Measurements from ENCODE around the gene CCNYL1.

Gene CCNYL1

DNA sequence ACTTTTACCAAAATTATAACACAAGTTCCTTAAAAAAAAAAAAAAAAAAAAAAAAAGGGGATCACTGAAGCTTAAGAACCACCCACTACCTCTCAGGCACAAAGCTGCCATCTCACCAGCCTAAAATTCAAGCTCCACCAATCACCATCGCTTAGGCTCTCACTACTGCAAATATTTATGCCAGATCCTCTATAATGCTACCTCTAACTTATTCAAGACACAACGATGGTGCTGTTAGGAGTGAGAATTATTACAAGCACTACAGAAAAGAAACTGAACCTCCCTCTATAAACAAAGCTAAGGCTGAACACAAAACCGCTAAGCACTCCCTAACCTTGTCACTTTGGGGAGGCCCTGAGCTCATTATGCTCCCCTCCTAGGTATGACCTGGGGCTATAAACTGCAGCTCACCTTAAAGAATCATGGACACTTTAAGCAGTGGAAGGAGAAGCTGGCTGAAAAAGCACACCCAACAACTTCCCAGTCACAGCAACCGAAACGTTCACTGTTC is 54.7 kb downstream of the CCNYL1 start:
- DNase-seq (ENCODE audit: low read depth) = no peak

DNA sequence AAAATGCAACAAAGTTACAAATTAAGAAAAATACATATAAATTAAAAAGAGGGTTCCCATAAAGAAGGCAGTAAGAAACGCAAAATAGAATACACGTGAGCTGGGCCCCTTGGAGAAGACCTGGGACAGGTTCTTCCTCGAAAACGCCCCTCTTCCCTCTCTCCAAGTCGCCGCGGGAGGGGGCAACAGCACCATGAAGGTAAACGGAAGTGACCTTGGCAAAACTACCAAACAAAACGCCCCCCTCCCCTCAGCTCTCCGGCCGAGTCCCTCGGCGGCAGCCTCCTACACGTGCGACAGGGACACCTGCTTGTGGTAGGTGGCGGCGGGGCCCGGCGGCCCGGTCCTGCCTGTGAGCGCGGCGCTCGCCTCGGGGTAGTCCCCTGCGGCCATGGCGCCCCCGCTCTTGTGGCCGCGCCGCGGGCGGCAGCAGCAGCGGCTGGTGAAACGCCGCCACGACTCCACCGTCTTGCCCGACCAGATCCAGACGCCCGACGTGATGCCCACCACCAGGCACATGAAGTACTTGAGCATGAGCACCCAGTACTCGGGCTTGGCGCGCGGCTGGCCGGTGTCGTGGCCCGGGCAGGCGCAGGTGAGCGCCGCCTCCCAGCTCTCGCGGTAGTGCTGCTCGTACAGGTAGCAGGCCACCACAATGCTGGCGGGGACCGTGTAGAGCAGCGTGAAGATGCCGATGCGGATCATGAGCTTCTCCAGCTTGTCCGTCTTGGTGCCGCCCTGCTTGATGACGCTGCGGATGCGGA is 55.4 kb downstream of the CCNYL1 start:
- no peak for DNase-seq (ENCODE audit: low read depth)

DNA sequence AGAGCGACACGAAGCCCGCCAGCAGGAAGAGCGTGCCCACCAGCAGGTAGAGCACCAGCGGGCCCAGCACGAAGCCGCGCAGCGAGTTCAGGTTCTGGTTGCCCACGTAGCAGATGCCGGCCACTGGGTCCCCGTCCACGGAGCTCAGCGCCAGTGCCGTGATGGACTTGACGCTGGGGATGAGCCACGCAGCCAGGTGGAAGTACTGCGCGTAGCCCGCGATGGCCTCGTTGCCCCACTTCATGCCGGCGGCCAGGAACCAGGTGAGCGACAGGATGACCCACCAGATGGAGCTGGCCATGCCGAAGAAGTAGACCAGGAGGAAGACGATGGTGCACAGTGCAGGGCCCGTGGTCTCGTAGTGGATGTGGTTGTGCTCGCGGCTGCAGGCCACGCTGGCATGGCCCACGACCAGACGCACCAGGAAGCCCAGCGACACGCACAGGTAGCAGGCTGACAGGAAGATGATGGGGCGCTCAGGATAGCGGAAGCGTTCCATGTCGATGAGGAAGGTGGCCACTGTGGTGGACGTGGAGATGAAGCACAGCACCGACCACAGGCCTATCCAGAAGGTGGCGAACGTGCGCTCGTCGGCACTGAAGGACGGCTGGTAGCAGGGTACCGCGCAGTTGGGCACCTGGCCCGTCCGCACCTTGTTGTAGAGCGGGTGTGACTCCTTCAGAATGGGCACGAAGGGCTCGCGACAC is 56.2 kb downstream of the CCNYL1 start:
- DNase-seq (ENCODE audit: low read depth) = no peak

DNA sequence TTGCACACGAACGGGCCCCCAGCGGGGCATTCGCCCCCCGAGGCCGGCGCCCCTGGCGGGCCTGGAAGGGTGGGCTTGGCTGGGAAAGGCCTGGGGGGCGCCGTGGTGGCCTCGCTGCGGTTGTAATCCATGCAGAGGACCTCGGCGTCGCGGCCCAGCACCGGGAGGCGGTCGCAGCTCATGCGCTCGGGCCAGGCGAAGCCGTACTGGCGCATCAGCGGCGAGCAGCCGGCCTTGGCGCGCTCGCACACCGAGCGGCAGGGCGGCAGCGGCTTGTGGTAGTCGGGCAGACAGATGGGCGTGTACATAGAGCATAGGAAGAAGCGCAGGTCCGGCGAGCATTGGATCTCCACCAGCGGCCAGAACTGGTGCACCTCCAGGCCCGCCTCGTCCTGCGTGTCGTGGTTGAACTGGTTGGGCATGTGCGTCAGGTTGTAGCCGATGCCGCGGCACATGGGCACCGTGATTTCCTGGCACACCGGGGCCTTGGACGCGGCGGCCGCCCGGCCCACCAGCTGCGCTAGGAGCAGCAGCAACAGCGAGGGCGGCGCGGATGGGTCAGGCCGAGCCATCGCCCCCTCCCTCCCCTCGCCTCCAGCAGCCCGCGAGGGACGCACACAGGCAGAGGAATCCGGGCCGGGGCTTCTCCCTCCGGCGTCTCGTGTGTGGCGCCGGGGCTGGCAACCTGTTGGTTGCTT is 56.9 kb downstream of the CCNYL1 start:
- no peak for DNase-seq (ENCODE audit: low read depth)

DNA sequence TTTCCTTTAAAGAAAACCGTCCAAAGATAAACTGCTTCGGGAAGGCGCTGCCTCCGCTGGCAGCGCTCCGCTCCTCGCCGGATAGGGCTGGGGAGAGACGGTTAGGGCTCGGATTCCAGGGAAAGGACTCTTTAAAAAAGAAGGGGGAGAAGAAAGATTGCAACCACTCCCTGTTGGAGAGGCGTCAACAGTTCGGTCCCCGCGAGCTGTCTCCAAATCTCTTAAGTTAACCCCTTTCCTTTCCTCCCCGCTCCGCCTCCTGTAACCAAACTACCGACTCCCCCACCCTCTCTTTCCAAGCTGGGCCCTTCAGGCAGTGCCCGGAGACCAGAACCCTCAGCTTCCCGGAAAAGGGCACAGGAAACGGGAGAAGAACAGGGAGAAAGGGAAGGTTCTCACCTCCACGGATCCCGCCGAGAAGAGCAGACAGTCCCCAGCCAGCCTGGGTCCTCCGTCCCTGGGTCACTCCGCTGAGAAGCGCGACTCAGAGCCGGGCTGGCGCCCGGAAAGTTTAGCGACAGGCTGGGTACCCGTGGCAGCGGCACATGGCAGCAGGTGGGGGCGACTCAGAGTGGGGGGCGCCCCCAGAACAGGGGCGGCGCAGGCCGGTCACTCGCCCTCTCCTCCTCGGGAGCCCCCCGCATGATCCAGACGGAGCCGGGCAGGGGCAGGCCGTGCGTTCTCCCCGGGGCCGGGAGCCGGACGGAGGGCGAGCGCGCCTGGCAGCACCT is 57.6 kb downstream of the CCNYL1 start:
- DNase-seq (ENCODE audit: low read depth) = no peak

GRCh38 chr2:207770602-207771404 is 59.4 kb downstream of the CCNYL1 start:
- no peak for DNase-seq (ENCODE audit: low read depth)

GRCh38 chr2:207771421-207771820 is 60.0 kb downstream of the CCNYL1 start:
- DNase-seq (ENCODE audit: low read depth) = no peak

DNA sequence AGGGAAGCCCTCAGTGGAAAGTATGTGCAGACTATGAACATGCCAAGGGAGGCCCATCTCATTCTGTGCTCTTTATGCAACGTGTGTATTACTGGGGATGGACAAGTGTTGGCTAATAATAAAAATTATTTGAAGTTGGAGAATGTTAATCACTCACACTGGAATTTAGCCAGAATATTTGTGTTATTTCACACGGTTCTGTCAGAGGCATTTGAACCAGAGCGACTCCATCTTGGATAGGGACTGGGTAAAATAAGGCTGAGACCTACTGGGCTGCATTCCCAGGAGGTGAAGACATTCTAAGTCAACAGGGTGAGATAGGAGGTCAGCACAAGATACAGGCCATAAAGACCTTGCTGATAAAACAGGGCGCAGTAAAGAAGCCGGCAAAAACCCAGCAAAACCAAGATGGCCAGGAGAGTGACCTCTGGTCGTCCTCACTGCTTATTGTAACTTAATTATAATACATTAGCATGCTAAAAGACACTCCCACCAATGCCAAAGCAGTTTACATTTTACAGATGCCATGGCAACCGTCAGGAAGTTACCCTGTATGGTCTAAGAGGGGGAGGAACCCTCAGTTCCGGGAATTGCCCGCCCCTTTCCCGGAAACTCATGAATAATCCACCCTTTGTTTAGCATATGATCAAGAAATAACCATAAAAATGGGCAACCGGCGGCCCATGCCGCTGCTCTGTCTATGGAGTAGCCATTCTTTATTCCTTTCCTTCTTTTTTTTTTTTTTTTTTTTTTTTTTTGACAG is 60.8 kb downstream of the CCNYL1 start:
- DNase-seq (ENCODE audit: low read depth) = no peak

- DNase-seq (ENCODE audit: low read depth) = no peak
Observed at GRCh38 chr2:207772844-207773205, 61.4 kb downstream of the CCNYL1 start.

GRCh38 chr2:207775473-207775872 is 64.0 kb downstream of the CCNYL1 start:
- DNase-seq (ENCODE audit: low read depth) = no peak

DNA sequence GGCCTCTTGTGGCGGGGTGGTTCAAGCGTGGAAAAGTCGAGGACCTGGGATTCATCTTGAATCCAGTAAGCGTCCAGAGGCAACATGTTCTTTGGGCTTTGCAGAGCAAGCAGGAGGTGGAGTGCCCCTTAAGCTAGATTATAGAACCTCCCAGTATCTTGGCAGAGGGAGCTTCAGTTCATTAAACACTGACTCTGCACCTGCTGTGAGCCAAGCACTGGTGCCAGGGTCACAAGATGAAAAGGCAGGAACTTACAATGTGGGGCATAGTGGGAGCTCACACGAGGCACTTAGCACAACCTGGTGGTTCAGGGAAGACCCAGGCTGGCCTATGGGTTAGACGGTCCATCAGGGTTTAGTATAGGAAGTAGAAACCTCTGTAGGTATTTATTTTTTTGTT is 65.7 kb downstream of the CCNYL1 start:
- no peak for DNase-seq (ENCODE audit: low read depth)

DNA sequence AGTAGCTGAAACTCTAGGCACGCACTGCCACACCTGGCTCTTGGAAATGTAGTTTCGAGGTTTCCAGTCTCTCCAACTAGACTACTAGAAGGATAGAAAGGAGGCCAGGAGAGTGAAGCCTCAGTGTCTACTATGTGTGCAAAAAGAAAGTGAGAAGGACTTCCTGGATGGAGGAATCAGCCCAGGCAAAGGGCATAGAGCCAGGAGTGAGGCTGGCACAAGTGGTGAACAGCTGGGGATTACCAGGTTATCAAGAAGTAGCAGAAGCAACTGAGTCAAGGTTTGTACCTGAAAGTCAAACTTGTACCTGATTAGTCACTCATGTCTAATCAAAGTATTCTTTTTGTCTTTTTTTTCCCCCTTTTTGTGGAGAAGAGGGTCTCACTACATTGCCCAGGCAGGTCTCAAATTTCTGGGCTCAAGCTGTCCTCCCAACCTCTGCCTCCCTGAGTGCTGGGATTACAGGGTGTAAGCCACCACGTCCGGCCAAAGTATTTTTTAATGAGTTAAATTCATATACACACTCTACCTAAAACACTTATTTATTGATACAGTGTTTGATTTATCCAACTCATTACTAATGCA is 67.0 kb downstream of the CCNYL1 start:
- no peak for DNase-seq (ENCODE audit: low read depth)

DNA sequence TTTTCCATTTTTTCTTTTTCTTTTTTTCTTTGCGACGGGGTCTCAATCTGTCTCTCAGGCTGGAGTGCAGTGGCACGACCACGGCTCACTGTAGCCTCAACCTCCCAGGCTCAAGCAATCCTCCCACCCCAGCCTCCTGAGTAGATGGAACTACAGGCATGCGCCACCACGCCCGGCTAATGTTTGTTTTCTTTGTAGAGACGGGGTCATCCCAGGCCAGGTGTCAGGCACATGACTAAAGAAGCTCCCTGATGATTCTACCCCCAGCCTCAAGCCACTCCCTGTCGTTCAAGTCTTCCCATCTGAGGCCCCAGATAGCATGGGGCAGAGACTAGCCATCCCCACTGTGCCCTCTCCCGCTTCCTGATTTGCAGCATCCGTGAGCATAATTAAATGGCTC is 68.1 kb downstream of the CCNYL1 start:
- DNase-seq (ENCODE audit: low read depth) = no peak

DNA sequence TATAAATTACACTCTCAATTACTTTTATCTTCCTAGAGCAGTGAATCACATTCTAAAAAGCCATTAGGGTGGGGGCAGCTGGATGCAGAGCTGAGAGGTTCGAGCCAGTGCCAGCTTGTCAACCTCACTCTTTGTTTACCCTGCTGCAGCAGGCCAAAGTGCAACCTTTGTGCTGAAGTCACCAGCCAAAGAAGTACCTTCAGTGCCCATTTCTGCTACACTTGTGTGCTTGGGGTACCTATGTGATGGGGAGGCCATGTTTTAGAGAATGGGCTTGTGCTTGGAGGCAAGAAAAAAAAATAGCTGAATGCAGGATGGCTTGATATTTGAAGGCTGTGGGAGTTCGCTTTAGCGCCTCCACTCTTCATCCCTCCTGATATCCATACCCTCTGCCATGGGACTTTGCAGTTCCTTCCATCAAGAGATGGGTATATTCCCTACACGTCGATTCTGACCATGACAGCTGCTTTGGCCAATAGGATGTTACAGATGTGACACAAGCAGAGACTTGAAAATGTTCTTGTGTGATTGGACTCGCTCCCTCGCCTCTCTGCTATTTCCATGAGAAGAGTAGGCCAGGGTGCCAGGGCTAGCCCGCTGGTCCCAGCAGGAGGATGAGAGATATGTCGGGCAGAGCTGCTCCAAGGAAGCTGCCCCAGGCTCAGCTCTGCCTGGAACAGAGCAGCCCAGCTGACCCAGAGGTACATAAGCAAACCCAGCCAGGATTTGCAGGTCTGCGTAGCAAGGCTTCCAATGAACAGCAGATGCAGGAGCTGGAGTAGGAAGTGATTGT is 71.0 kb downstream of the CCNYL1 start:
- DNase-seq (ENCODE audit: low read depth) = no peak

DNA sequence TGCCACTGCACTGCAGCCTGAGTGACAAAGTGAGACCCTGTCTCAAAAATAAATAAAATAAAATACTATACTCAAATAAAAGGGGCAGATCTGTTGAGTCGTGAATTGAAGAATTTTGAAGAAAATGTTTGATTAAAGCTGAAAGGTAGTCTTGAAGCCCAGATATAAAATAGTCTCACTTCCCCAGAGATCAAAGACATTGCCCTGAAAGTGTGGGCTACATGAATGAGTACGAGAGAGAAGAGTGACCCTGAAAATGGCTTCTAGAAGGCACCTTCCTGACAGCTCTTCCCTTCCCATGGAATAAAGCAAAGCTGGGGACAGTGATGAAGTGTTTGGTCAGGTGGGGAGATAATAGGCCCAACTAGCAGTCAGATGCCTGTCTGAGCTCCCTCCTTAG is 72.1 kb downstream of the CCNYL1 start:
- DNase-seq (ENCODE audit: low read depth) = no peak

- no peak for DNase-seq (ENCODE audit: low read depth)
Observed at GRCh38 chr2:207784898-207785297, 73.5 kb downstream of the CCNYL1 start.

DNA sequence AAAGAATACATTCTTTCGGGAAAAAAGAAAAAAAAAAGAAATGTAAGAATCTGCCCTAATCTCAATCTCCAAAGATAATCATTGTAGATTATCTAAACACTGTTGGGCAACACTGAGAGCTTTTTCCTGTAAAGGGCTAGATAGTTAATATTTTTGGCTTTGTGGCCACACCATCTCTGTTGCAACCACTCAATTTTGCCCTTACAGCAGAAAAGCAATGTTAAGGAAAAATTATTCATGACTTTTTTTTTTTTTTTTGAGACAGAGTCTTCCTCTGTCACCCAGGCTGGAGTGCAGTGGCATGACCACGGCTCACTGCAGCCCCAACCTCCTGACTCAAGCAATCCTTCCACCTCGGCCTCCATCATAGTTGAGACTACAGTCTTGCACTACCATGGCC is 75.6 kb downstream of the CCNYL1 start:
- no peak for DNase-seq (ENCODE audit: low read depth)

GRCh38 chr2:207787800-207788199 is 76.4 kb downstream of the CCNYL1 start:
- DNase-seq (ENCODE audit: low read depth) = no peak

DNA sequence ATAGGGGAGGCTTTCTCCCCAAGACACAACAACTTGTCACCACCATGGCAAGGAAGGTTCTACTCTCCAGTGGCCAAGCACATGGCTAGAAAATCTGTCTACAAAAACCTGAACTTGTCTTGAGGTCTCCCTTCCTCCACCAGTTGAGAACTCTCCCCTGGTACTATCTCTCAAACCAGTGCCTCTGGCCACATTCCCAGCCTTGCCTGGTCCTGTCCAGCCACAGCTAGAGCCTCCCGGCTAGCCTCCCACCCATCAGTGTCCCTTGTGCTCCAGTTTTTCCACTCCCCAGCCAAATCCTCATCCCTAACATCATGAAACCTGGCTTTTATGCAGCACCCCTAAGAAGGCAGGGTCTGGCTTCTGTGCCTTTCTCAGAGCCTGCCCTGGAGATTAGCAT is 79.5 kb downstream of the CCNYL1 start:
- no peak for DNase-seq (ENCODE audit: low read depth)

Data from T follicular helper cell (primary cell).